Parathyroid adenoma (tissue), 2 donors: ENCODE measurements around the gene MAVS.

Source experiments
- H2AFZ ChIP-seq: fragments of 300-600 bp; sonication (generic); one replicate; pipeline ENCODE4 v1.7.0; 2017; ENCODE audit warnings: antibody characterized with exemption, mild to moderate bottlenecking
- H3K27ac ChIP-seq: fragments of 300-600 bp; sonication (generic); one replicate; pipeline ENCODE4 v1.7.0; 2017
- H3K27me3 ChIP-seq: fragments of 300-600 bp; sonication (generic); one replicate; pipeline ENCODE4 v1.7.0; 2017; ENCODE audit warnings: low read length; ENCODE audit not compliant: control insufficient read depth, insufficient read depth
- H3K36me3 ChIP-seq: fragments of 300-600 bp; sonication (generic); one replicate; pipeline ENCODE4 v1.7.0; 2017; ENCODE audit warnings: low read length; ENCODE audit not compliant: control insufficient read depth, insufficient read depth
- H3K4me1 ChIP-seq: fragments of 300-600 bp; sonication (generic); one replicate; pipeline ENCODE4 v1.7.0; 2017; ENCODE audit warnings: control low read depth
- H3K4me2 ChIP-seq: fragments of 300-600 bp; sonication (generic); one replicate; pipeline ENCODE4 v1.7.0; 2017; ENCODE audit warnings: low read length
- H3K4me3 ChIP-seq: fragments of 300-600 bp; sonication (generic); one replicate; pipeline ENCODE4 v1.7.0; 2017; ENCODE audit warnings: low read depth, low read length
- H3K79me2 ChIP-seq: fragments of 300-600 bp; sonication (generic); one replicate; pipeline ENCODE4 v1.7.0; 2017; ENCODE audit warnings: control low read depth
- H3K9ac ChIP-seq: fragments of 300-600 bp; sonication (generic); one replicate; pipeline ENCODE4 v1.7.0; 2017; ENCODE audit warnings: mild to moderate bottlenecking
- H3K9me3 ChIP-seq: fragments of 300-600 bp; sonication (generic); one replicate; pipeline ENCODE4 v1.7.0; 2017; ENCODE audit warnings: low read length; ENCODE audit not compliant: control insufficient read depth
- CTCF ChIP-seq: fragments of 300-600 bp; sonication (generic); IDR thresholded peaks from one replicate; pipeline ENCODE4 v1.7.0; 2017; ENCODE audit warnings: antibody characterized with exemption, mild to moderate bottlenecking
- donor health status: primary hyperparathyroidism.

Gene MAVS

GRCh38 chr20:3846740-3847428 is at the start of gene MAVS:
Gene MAVS (plus strand): TSS chr20:3846834. CDS start chr20:3854625, 7,791 bp downstream.
- TF ChIP-seq CTCF, result peak; percentile 18
- H3K9ac ChIP-seq, result peak within 1 kb of the TSS; percentile 70
- peak within 1 kb of the TSS; percentile 82 for H3K27ac ChIP-seq

GRCh38 chr20:3797226-3797545 is 49.4 kb upstream of the MAVS start:
- no peak for TF ChIP-seq CTCF
- H3K36me3 ChIP-seq, result no peaks in the 10 kb centered on the region
- no peak overlapping the region for H3K4me3 ChIP-seq
- no peak overlapping the region for H3K4me2 ChIP-seq
- no peaks in the 10 kb centered on the region for H3K27me3 ChIP-seq
- H2AFZ ChIP-seq, result no peak overlapping the region
- peaks cover 10% of the 10 kb centered on the region for H3K4me1 ChIP-seq
- peaks cover 3% of the 10 kb centered on the region for H3K79me2 ChIP-seq
- H3K9ac ChIP-seq, result no peak overlapping the region
- no peak overlapping the region for H3K27ac ChIP-seq
- no peaks in the 10 kb centered on the region for H3K9me3 ChIP-seq

More at GRCh38 chr20:3846740-3847428, at the start of gene MAVS:
- Histone ChIP-seq H3K27me3 (no peaks in the 10 kb centered on the region), H3K79me2 (peaks cover 14% of the 10 kb centered on the region), H3K4me3 (peak within 1 kb of the TSS; percentile 89), H2AFZ (peak within 1 kb of the TSS; percentile 92), H3K9me3 (no peaks in the 10 kb centered on the region), H3K36me3 (no peaks in the 10 kb centered on the region), H3K4me1 (no peaks in the 10 kb centered on the region), H3K4me2 (peak within 1 kb of the TSS; percentile 100)

- H3K9me3 ChIP-seq, result no peaks in the 10 kb centered on the region
- H3K27ac ChIP-seq, result no peak overlapping the region
- H3K36me3 ChIP-seq, result no peaks in the 10 kb centered on the region
- no peak for TF ChIP-seq CTCF
- H2AFZ ChIP-seq, result no peak overlapping the region
- no peak overlapping the region for H3K9ac ChIP-seq
- no peaks in the 10 kb centered on the region for H3K27me3 ChIP-seq
- peaks cover 10% of the 10 kb centered on the region for H3K4me1 ChIP-seq
- H3K4me3 ChIP-seq, result no peak overlapping the region
- H3K4me2 ChIP-seq, result no peak overlapping the region
- H3K79me2 ChIP-seq, result peaks cover 3% of the 10 kb centered on the region
Measured at GRCh38 chr20:3797592-3798372, 48.9 kb upstream of the MAVS start.

GRCh38 chr20:3798373-3798768 is 48.3 kb upstream of the MAVS start:
- Histone ChIP-seq H2AFZ (no peak overlapping the region), H3K36me3 (no peaks in the 10 kb centered on the region), H3K27ac (no peak overlapping the region), H3K4me1 (peaks cover 10% of the 10 kb centered on the region), H3K79me2 (peaks cover 3% of the 10 kb centered on the region), H3K4me2 (no peak overlapping the region), H3K27me3 (no peaks in the 10 kb centered on the region), H3K4me3 (no peak overlapping the region), H3K9me3 (no peaks in the 10 kb centered on the region), H3K9ac (no peak overlapping the region)
- no peak for TF ChIP-seq CTCF
